Type B pancreatic cell (in vitro differentiated cells): ENCODE measurements around the gene MFSD6. TPM values are rescaled to one million over a fixed set of nuclear protein-coding genes. Genes with fewer than 3 reads are reported as not detected.

ENCODE experiments used
- DNase-seq: peaks from one replicate; pipeline ENCODE4 v3.0.0; 2021; ENCODE audit warnings: mixed read lengths; ENCODE audit not compliant: unreplicated experiment; ENCODE audit errors: extremely low spot score
- H3K27ac Mint-ChIP-seq: 2 replicates; pipeline ENCODE4 v1.8.0; 2021; ENCODE audit warnings: mild to moderate bottlenecking, mixed read lengths
- H3K27me3 Mint-ChIP-seq: 2 replicates; pipeline ENCODE4 v1.8.0; 2021; ENCODE audit warnings: mixed read lengths
- H3K36me3 Mint-ChIP-seq: 2 replicates; pipeline ENCODE4 v1.8.0; 2021; ENCODE audit warnings: mixed read lengths
- H3K4me1 Mint-ChIP-seq: one replicate; pipeline ENCODE4 v1.8.0; 2021; ENCODE audit warnings: mixed read lengths; ENCODE audit not compliant: unreplicated experiment
- H3K4me3 Mint-ChIP-seq: 2 replicates; pipeline ENCODE4 v1.8.0; 2021; ENCODE audit warnings: mild to moderate bottlenecking, mixed read lengths
- H3K9me3 Mint-ChIP-seq: 2 replicates; pipeline ENCODE4 v1.8.0; 2021; ENCODE audit warnings: mixed read lengths
- total RNA-seq: library from RNA; stranded (reverse); gene quantifications from 2 replicates; pipeline ENCODE4 v1.2.1, GENCODE V29; 2021; ENCODE audit warnings: low replicate concordance
- TF ChIP-seq, protein P1 (sequence below): fragments of 200-600 bp; sonication (generic); conservative IDR thresholded peaks from 2 replicates; pipeline ENCODE4 v1.5.0; 2021; ENCODE audit warnings: antibody characterized with exemption, mild to moderate bottlenecking

MFSD6 gene
- total RNA-seq, 1 donor from 2014 or later, result 15.2 TPM

DNA sequence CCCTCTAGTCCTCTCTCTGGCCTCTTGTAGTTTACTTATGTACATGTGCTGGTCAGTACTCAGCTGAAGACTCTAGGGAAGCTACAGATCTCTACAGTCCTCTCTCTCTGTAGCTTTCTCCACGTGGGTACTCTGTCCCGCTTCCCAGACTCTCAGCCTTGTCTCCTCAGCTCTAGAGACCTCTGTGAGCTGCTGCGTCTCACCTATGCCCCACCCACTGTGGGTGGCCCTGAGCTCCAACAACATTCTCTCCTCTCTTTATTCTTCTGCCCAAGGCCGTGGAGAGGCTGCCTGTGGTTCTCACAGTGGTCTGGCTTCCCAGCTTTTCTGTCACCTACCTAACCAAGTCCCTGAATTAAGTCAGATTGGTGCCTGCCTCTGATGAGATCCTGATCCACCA, 33.4 kb downstream of the MFSD6 start:
- TF ChIP-seq, protein P1, sequence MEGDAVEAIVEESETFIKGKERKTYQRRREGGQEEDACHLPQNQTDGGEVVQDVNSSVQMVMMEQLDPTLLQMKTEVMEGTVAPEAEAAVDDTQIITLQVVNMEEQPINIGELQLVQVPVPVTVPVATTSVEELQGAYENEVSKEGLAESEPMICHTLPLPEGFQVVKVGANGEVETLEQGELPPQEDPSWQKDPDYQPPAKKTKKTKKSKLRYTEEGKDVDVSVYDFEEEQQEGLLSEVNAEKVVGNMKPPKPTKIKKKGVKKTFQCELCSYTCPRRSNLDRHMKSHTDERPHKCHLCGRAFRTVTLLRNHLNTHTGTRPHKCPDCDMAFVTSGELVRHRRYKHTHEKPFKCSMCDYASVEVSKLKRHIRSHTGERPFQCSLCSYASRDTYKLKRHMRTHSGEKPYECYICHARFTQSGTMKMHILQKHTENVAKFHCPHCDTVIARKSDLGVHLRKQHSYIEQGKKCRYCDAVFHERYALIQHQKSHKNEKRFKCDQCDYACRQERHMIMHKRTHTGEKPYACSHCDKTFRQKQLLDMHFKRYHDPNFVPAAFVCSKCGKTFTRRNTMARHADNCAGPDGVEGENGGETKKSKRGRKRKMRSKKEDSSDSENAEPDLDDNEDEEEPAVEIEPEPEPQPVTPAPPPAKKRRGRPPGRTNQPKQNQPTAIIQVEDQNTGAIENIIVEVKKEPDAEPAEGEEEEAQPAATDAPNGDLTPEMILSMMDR, result no peak
- H3K27ac Mint-ChIP-seq, result no peak overlapping the region
- no peaks in the 10 kb centered on the region for H3K27me3 Mint-ChIP-seq
- H3K4me3 Mint-ChIP-seq, result no peak overlapping the region
- H3K9me3 Mint-ChIP-seq, result no peaks in the 10 kb centered on the region
- no peaks in the 10 kb centered on the region for H3K4me1 Mint-ChIP-seq
- no peak for DNase-seq
- no peaks in the 10 kb centered on the region for H3K36me3 Mint-ChIP-seq

DNA sequence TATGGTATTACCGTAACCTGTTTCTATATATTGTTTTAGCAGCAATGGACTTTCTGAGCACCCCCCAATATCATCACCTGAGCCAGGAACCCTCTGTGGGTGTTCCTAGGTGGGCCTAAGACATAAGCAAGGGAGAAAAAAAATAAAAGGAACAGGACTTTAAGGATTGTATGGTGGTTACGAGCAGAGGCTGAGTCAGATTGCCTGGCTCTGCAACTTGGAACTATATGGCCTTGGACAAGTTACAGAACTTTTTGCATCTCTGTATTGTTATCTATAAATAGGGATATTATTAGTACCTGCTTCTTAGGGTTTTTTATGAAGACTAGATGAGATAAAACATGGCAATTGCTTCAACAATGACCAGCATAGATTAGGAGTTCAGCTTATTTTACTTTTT, 34.9 kb downstream of the MFSD6 start:
- no peak overlapping the region for H3K4me3 Mint-ChIP-seq
- TF ChIP-seq, protein P1, result no peak

DNA sequence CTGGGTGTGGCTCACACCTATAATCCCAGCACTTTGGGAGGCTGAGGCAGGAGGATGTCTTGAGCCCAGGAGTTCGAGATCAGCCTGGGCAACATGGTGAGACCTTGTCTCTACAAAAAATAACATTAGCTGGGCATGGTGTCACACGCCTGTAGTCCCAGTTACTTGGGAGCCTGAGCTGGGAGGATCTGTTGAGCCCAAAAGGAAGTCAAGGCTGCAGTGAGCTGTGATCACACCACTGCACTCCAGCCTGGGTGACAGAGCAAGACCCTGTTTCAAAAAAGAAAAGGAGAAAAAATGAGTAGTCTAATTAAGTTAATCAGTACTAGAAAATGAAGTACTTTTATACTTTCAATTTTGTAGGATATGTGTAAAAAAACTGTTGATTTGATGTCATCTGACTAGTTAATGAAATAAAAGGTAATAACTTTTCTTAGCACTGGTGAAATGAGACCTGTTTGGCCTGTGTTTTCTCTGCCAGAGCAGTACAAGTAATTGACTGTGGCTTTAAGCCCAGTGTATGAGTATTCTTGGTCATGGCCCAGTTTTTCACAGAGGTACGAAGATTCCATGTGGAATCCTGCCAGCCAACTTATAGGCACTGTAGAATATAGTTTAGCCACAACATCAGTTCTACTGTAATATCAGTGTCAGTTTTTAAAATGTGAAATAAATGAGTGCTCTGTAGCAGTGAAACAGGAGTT, 35.8 kb downstream of the MFSD6 start:
- no peaks in the 10 kb centered on the region for H3K4me1 Mint-ChIP-seq
- no peak overlapping the region for H3K27ac Mint-ChIP-seq
- H3K4me3 Mint-ChIP-seq, result no peak overlapping the region
- no peaks in the 10 kb centered on the region for H3K9me3 Mint-ChIP-seq
- H3K36me3 Mint-ChIP-seq, result no peaks in the 10 kb centered on the region
- H3K27me3 Mint-ChIP-seq, result no peaks in the 10 kb centered on the region
- TF ChIP-seq, protein P1, result no peak
- DNase-seq, result no peak

More for the DNA sequence above, 34.9 kb downstream of the MFSD6 start:
- DNase-seq, result no peak
- Mint-ChIP-seq H3K27me3 (no peaks in the 10 kb centered on the region), H3K9me3 (no peaks in the 10 kb centered on the region), H3K36me3 (no peaks in the 10 kb centered on the region), H3K4me1 (no peaks in the 10 kb centered on the region), H3K27ac (no peak overlapping the region)

DNA sequence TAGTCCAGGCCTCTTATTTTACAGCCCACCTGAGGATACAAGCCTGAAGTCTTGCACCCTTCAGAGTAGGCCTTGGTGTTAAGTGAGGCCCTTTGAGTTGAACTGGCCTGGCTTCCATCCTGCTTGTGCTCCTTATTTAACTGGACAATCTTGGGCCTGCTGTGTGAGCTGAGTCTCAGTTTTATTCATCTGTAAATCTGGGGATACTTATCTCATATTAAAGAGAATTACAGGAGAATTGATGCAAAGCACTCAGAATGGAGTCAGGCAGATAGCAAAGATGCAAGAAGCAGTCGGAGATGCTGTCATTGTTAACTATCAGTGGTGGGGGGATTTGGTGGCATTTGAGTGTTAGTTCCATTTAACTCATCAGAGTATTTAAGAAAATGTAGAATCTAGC, 36.8 kb downstream of the MFSD6 start:
- Mint-ChIP-seq H3K4me3 (no peak overlapping the region), H3K27ac (no peak overlapping the region), H3K27me3 (no peaks in the 10 kb centered on the region), H3K36me3 (no peaks in the 10 kb centered on the region), H3K9me3 (no peaks in the 10 kb centered on the region), H3K4me1 (no peaks in the 10 kb centered on the region)
- TF ChIP-seq, protein P1, result no peak
- DNase-seq, result no peak

DNA sequence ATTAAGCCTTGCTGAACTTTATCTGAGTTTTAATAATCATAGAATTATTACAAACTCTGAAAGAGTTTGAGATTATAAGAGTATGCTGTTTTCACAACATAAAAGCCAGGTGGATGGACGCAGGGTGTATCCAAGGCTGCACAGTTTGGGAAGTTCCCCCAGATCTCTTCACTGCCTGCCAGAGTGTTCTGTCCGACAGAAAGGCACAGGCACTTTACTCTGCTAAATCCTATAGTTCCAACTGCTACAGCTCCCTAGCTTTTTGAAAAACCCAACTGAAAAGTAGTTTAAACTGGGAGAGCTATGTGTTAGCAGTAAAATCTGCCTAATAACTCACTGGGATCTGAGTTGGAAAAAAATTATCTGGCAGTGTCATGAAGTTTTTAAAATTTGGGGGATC, 38.0 kb downstream of the MFSD6 start:
- H3K27me3 Mint-ChIP-seq, result no peaks in the 10 kb centered on the region
- no peaks in the 10 kb centered on the region for H3K9me3 Mint-ChIP-seq
- no peak overlapping the region for H3K4me3 Mint-ChIP-seq
- TF ChIP-seq, protein P1, result no peak
- H3K4me1 Mint-ChIP-seq, result no peaks in the 10 kb centered on the region
- H3K36me3 Mint-ChIP-seq, result no peaks in the 10 kb centered on the region
- no peak overlapping the region for H3K27ac Mint-ChIP-seq
- no peak for DNase-seq
